Tibial artery (tissue), 4 donors: ENCODE results near the gene PRPF18.
A peak's percentile ranks its signal among the peaks of the same experiment; 100 is the strongest.
"Not testable (repeated sequence)": the region's sequence is repeated elsewhere in the genome, so short reads cannot be mapped to it uniquely, and the experiment has no call there.

ENCODE experiments used
- DNase-seq, 2 donors: peaks; one replicate each; pipeline ENCODE4 v3.0.0-alpha.2; 2019
- H3K27ac ChIP-seq, 2 donors: fragments of 200-600 bp; sonication (generic) in 1 of 2; 1 replicate in 1 of 2; 2 replicates in 1 of 2; pipeline ENCODE4 v1.5.1; 2018 to 2019; ENCODE audit warnings: mild to moderate bottlenecking in 1 of 2
- H3K27me3 ChIP-seq, 2 donors: fragments of 200-600 bp; sonication (generic) in 1 of 2; one replicate each; pipeline versions ENCODE4 v1.5.1 to v1.6.0; 2016 to 2019
- H3K36me3 ChIP-seq, 3 donors: fragments of 200-600 bp; sonication (generic) in 2 of 3; one replicate each; pipeline ENCODE4 v1.5.1; 2016 to 2019; ENCODE audit warnings: mild to moderate bottlenecking in 2 of 3
- H3K4me1 ChIP-seq, 4 donors: fragments of 200-600 bp; sonication (generic) in 2 of 4; 1 replicate in 3 of 4; 2 replicates in 1 of 4; pipeline ENCODE4 v1.5.1; 2016 to 2019
- H3K4me3 ChIP-seq, 2 donors: fragments of 200-600 bp; sonication (generic) in 1 of 2; 1 replicate in 1 of 2; 2 replicates in 1 of 2; pipeline ENCODE4 v1.5.1; 2018 to 2019; ENCODE audit warnings: mild to moderate bottlenecking in 2 of 2
- H3K9me3 ChIP-seq, 3 donors: fragments of 200-600 bp; sonication (generic) in 1 of 3; one replicate each; pipeline ENCODE4 v1.5.1; 2016 to 2019
- intact Hi-C: fragments of 100-400 bp; cut with DNase I; formaldehyde crosslinking; loops from one replicate; pipeline ENCODE4 v1.15.0; 2023; ENCODE audit warnings: low total_unique reads
- TF ChIP-seq, protein P1 (sequence below), 2 experiments: fragments of 200-600 bp in 1 of 2; fragments of 450-650 bp in 1 of 2; IDR thresholded peaks; one replicate each; pipeline ENCODE4 v1.5.1; 2017 to 2019; ENCODE audit warnings: antibody characterized with exemption in 2 of 2, mild to moderate bottlenecking in 1 of 2, moderate library complexity in 1 of 2

Gene PRPF18, protein sequence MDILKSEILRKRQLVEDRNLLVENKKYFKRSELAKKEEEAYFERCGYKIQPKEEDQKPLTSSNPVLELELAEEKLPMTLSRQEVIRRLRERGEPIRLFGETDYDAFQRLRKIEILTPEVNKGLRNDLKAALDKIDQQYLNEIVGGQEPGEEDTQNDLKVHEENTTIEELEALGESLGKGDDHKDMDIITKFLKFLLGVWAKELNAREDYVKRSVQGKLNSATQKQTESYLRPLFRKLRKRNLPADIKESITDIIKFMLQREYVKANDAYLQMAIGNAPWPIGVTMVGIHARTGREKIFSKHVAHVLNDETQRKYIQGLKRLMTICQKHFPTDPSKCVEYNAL

DNA sequence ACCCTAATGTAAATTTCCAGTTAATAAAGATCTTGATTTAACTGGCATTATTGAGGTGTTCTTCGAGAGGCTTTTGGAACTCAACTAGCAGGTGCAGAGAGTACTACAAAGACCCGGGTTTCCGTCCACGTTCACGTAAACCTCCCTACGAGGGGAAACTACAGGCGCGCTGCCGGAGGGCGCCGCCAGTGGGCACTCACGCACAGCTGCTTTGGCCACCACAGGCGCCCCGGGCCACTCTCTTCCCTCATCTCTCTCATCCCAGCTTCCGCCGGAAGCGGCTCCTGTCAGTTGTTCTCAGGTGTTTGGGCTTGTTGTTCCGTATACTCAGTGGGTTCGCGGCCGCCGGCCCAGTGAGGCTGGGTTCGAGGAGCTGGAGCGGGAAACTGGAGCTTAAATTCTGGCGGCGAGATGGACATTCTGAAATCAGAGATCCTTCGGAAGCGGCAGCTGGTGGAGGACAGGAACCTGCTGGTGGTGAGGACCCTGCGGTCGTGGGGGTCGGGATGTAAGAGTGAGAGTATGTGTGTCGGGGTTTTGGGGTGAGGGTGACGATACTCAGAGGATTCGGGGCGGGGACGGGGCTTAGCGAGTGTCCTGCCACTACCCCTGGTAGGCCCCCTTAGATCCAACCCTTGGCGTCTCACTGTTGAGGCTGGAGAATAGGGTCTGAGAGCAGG, at the start of gene PRPF18:
Gene PRPF18, plus strand, starts transcription at position 290 of the 680 bp plus-strand sequence. Its CDS starts 122 bp downstream, at position 412.
- peak within 1 kb of the TSS; percentile 70 to 76 for H3K27ac ChIP-seq
- H3K36me3 ChIP-seq = no peaks in the 10 kb centered on the region
- DNase-seq = peak; percentile 94
- peaks cover 0 to 7% of the 10 kb centered on the region in 2 donors for H3K27me3 ChIP-seq
- intact Hi-C loops = loop anchor here (5.0 kb wide), 1 partner anchor 215 kb away; no protein-coding TSS in a partner anchor
- H3K4me1 ChIP-seq = peaks cover 0 to 22% (median 11%) of the 10 kb centered on the region in 4 donors
- H3K9me3 ChIP-seq = no peaks in the 10 kb centered on the region
- H3K4me3 ChIP-seq = peak within 1 kb of the TSS; percentile 80 to 87
- TF ChIP-seq, protein P1, sequence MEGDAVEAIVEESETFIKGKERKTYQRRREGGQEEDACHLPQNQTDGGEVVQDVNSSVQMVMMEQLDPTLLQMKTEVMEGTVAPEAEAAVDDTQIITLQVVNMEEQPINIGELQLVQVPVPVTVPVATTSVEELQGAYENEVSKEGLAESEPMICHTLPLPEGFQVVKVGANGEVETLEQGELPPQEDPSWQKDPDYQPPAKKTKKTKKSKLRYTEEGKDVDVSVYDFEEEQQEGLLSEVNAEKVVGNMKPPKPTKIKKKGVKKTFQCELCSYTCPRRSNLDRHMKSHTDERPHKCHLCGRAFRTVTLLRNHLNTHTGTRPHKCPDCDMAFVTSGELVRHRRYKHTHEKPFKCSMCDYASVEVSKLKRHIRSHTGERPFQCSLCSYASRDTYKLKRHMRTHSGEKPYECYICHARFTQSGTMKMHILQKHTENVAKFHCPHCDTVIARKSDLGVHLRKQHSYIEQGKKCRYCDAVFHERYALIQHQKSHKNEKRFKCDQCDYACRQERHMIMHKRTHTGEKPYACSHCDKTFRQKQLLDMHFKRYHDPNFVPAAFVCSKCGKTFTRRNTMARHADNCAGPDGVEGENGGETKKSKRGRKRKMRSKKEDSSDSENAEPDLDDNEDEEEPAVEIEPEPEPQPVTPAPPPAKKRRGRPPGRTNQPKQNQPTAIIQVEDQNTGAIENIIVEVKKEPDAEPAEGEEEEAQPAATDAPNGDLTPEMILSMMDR (IDR thresholded peaks at IDR 0.05) = peak; percentile 92 to 98

DNA sequence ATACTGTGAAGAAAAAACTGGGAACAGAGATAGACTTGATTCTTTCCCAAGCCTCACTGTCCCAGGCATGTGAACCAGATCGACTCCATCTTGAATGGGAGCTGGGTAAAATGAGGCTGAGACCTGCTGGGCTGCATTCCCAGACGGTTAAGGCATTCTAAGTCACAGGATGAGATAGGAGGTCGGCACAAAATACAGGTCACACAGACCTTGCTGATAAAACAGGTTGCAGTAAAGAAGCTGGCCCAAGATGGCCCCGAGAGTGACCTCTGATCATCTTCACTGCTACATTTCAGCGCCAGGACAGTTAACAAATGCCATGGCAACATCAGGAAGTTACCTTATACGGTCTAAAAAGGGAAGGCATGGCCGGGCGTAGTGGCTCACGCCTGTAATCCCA, 48.8 kb upstream of the PRPF18 start:
- H3K27ac ChIP-seq, H3K36me3 ChIP-seq, DNase-seq, H3K4me3 ChIP-seq, H3K9me3 ChIP-seq, intact Hi-C loops, H3K4me1 ChIP-seq: not testable (repeated sequence)
- peaks cover 0 to 20% of the 10 kb centered on the region in 2 donors for H3K27me3 ChIP-seq

DNA sequence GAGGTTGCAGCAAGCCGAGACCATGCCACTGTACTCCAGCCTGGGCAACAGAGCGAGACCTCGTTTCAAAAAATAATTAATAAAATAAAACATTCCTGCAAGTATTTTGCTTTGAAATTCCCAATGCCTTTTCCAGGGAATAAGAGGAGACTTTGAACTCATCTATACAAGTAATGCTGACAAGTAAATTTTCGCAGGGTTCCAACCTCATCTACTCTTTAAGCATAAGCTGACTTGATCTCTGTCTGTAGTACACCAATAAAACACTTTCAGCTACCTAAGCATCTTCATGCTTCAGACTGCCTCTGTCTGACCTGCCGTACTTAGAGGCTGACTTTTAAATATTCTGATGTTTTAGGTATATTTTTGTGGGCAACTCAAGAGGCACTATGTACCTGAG, 44.2 kb upstream of the PRPF18 start:
- TF ChIP-seq, protein P1 (IDR thresholded peaks at IDR 0.05) = no peak
- Histone ChIP-seq H3K27me3 (peaks cover 0 to 20% of the 10 kb centered on the region in 2 donors), H3K36me3 (no peaks in the 10 kb centered on the region), H3K9me3 (no peaks in the 10 kb centered on the region), H3K27ac (no peak overlapping the region), H3K4me1 (no peaks in the 10 kb centered on the region), H3K4me3 (no peak overlapping the region)
- DNase-seq = no peak
- intact Hi-C loops = no loop called here

DNA sequence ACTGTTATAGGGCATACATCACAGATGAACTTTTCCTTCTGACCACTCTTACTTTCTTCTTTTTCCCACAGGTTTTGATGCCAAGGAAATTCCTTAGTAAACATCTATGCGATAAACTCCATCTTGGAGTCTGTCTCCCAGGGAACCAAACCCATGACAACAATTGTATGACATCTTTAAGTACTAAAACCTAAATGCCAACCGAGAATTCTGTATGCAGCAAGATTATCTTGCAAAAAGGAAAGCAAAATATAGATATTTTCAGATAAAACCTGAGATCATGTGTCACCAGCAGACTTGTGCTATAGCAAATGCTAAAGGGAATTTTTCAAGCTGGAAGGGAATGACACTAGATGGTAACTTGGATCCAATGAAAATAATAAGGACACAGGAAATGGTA, 36.0 kb upstream of the PRPF18 start:
- H3K4me1 ChIP-seq = no peaks in the 10 kb centered on the region
- H3K27me3 ChIP-seq = no peaks in the 10 kb centered on the region
- TF ChIP-seq, protein P1 (IDR thresholded peaks at IDR 0.05) = no peak
- peaks cover 0 to 7% (median 5%) of the 10 kb centered on the region in 3 donors for H3K9me3 ChIP-seq
- DNase-seq = no peak
- H3K27ac ChIP-seq = no peak overlapping the region
- H3K36me3 ChIP-seq = peaks cover 0 to 5% (median 0%) of the 10 kb centered on the region in 3 donors
- intact Hi-C loops = no loop called here
- no peak overlapping the region for H3K4me3 ChIP-seq

DNA sequence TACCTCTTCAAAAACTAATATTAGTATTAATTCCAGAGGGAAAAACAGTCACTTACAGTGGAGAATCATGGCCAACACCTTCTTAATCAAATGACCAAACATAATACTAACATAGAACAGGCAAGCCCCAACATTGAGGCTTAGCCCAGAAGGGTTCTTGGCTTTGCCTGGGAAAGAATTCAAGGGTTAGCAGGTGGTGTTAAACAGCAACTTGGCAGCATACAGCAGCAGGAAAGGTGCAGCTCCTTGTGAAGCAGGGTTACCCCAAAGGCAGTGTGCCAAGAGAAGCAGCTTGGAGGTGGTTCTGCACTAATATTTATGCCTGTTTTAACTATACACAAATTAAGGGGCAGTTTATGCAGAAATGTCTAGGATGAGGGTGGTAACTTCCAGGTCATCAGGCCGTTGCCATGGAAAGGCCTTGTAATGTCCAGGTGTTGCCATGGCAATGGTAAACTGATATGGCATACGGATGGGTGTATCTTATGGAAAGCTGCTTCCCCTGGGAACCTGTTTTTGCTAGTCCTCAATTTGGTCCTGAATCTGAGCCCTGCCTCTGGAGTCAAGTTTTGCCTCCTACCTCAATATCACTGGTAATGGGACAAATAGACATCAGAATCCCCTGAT, 30.8 kb upstream of the PRPF18 start:
- no peaks in the 10 kb centered on the region for H3K36me3 ChIP-seq
- no peak overlapping the region for H3K4me3 ChIP-seq
- H3K27me3 ChIP-seq = no peaks in the 10 kb centered on the region
- peaks cover 0 to under 1% (median 0%) of the 10 kb centered on the region in 3 donors for H3K9me3 ChIP-seq
- no peak for DNase-seq
- TF ChIP-seq, protein P1 (IDR thresholded peaks at IDR 0.05) = no peak
- no peak overlapping the region for H3K27ac ChIP-seq
- intact Hi-C loops = no loop called here
- no peaks in the 10 kb centered on the region for H3K4me1 ChIP-seq
